GM08714 (cell line): Measurements from ENCODE around the gene LMTK2.

ENCODE experiments used
- H3K4me3 ChIP-seq: fragments of 200-500 bp; sonication (Bioruptor generic); 2 replicates; pipeline ENCODE4 v1.5.1; 2014; ENCODE audit warnings: mild to moderate bottlenecking, low read length, inconsistent platforms
- ZNF274 ChIP-seq: IDR thresholded peaks from 2 replicates; pipeline ENCODE4 v1.6.1; 2012; ENCODE audit warnings: mild to moderate bottlenecking, low read depth, low read length

Gene LMTK2

DNA sequence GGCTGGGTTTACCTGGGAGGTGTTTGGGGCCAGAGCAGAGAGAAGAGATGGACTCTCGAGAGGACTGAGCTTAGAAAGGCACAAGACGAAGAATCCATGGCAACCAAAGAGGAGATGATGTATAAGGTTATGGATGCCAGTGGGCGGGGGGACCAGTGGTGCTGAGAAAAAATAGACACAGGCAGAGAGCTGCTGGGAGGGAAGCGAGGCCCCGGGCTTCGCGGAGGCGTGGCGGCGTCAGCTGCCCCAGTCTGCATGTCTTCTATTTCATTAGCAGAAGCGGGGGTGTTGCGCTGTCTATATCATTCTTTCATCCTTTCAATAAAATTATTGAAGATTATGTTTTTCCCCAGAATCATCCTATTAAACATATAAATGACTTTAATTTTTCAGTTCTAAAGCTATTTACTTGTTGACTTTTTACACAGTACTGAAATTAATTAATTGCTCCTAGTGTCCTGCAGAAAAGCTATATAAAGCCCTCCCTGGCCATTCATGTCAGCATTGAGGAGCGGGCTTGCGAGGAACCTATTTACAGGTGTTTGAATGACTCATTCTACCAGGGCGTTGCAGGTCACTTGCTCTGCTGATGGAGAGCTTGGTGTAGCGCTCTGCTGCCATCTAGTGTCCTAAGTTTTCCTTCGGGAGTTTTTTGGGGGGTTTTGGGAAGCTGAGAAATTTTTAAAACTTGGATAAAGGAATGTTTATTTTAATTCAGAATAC is 61.7 kb downstream of the LMTK2 start:
- H3K4me3 ChIP-seq: no peak overlapping the region
- TF ChIP-seq ZNF274: no peak

DNA sequence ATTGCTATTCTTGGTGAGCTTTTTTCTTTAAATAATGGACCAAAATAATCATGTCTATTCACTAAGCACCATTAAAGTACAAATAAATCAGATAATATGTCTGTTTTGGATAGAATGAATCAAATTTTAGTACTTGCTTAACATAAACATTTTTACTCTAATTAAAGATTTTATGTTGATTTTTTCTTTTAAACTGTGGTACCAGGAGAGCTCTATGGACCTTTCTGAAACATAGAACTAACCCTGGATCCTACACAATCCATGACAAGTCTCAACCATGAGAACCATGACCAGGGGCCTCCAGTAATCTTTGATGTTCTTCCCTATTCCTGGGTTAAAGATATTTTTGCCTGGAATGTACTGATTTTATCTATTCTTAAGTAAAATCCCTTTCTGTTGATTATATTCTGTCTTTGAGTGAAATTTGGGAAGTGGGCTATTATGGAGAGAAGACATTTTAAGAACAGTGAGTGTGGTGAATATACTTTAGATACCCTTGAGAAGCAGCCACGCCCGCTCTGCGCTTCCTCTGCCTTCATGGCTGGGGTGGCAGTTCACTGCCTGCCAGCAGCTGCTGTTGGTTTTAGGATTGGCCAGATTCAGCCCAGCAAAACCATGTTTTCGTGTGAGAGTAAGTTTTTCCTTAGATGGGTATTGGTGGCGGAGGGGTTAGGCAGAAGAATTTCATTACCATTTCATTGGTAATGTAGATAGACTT is 62.4 kb downstream of the LMTK2 start:
- no peak overlapping the region for H3K4me3 ChIP-seq
- TF ChIP-seq ZNF274: no peak

DNA sequence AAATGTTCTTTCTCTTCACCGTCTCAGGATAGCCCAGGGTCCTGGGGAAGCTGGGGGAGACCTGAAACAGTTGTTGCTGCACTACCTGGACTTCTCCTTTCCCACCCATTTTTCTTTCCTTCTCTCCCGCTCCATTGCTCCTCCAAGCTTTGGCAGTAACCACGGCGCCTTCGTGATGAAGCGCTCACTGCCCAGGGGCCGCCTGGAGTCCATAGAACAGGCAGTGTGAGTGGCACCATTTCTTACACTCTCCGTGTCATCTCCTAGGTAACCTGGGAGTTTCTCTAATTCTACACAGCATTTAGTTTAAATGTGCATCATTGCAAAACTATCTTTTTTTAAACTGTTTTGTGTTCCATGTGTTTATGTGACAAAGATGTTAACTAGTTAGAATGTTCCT is 64.3 kb downstream of the LMTK2 start:
- no peak for TF ChIP-seq ZNF274
- H3K4me3 ChIP-seq: no peak overlapping the region

DNA sequence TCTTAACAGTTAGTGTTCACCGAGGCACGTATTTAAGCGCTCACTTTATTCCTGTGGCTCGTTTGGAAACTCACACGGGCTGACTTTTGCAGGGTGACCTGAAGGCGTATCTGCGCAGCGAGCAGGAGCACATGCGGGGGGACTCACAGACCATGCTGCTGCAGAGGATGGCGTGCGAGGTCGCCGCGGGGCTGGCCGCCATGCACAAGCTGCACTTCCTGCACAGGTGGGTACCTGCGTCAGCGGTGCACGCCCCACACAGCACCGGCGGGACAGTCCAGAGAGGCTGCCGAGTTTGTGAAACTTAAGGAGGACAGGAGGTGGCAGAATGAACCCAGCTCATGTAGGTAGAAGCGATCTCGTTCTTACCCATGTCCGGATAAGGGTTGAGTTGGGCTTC is 64.8 kb downstream of the LMTK2 start:
- H3K4me3 ChIP-seq: no peak overlapping the region
- no peak for TF ChIP-seq ZNF274

DNA sequence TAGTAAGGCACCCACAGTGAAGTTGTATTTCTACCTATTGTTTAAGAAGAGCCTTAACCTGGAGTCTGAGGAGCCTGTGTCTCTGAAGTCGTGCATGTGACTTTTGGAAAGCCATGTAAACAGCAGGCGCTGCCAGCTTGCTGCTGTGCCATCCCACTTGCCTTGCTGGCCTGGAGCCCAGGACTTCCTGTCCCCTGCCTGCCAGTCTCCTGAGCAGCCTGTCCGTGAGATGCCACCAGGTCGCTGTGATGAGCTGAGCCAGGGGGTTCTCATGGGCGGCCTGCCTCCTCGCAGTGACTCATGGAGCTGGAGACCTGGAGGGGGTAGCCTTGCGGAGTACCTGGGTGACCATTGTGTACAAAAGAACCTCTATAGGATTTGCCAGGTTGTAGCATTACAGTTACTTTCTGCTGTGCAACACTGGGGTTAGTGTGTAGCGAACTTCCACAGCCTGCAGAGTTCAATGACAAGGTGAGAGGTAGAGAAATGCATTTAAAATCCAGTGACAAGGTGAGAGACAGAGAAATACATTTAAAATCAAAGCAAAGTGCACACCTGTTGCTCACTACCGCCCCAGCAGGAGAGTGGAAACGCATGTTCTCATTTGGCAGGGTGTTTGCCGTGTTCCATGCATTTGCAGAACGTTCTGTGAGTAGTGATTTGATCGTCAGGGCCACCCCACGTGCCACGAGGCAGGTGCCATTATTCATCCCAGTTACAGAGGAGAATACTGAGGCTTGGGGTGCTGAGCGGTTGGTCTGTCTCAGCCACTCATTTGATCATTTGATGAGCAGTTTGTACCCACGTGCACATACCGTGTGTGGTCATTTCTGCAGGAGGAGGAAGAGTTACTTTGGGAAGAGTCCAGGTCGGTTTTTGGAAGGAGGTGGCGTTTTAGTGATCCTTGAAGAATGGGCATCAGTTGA is 67.9 kb downstream of the LMTK2 start:
- no peak overlapping the region for H3K4me3 ChIP-seq
- no peak for TF ChIP-seq ZNF274

DNA sequence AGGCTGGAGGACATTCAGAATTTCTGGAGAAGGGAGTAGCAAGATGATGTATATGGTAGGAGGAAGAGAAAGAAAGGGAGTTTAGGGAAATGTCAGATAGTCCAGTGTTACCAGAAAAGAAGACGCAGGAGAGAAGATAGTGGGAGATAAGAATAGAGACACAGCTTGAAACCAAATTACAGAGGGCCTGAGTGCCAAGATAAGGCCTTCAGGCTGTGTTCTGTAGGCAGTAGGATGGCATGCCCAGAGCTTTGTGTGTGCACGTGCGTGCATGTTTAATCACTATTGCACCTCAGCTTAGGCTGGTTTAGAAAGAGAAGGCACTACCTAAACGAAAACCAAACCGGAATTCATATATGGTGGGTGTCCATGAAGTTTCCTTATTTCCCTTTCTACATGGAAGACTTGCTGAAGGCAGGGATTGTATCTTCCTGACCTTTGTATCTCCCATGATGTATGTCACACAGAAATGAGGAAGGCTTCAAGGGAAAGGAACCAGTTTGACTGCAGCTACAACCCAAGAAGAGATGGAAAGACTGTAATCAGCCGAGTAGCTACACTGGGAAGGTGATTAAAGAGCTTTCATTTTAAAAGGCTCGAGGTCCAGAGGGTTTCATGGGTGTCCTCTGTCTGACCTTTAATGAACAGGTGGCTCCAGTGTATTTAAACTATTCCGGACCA is 68.7 kb downstream of the LMTK2 start:
- H3K4me3 ChIP-seq: no peak overlapping the region
- TF ChIP-seq ZNF274: no peak

DNA sequence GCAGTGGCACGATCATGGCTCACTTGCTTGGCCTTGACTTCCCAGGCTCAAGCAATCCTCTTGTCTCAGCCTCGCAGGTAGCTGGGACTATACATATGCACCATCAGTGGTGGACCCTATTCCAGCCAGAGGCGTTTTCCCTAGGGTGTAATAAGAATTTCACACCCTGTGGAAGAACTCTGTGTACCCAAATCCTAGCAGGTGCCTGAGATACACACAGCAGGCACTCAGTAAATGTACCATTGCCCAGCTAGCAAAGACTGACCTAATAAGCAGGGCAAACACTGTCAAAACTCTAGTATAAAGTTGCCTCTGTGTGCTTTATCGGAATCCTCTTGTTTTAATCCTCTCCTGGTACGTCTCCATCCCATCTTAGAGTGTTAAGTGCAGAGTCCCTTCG is 70.9 kb downstream of the LMTK2 start:
- no peak overlapping the region for H3K4me3 ChIP-seq
- TF ChIP-seq ZNF274: no peak

DNA sequence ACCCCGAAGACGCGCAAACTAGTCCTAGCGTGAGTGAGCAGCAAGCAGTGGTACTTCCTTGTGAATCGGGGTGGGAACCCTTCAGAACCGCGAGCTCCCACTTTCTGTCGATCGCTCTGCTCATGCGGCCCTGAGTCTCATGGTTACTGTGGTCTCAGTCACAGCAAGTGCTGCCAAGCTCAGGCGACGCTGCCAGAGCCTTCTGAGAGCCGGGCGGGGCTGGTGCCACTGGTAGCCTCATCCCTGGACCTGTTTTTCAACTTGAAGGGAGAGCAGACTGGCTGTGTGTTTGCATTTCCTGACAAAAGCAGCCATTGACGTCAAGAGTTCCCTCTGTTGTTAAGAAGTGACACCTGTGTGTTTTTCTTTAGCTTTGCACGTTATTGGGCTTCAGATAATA is 71.7 kb downstream of the LMTK2 start:
- no peak for TF ChIP-seq ZNF274
- no peak overlapping the region for H3K4me3 ChIP-seq

DNA sequence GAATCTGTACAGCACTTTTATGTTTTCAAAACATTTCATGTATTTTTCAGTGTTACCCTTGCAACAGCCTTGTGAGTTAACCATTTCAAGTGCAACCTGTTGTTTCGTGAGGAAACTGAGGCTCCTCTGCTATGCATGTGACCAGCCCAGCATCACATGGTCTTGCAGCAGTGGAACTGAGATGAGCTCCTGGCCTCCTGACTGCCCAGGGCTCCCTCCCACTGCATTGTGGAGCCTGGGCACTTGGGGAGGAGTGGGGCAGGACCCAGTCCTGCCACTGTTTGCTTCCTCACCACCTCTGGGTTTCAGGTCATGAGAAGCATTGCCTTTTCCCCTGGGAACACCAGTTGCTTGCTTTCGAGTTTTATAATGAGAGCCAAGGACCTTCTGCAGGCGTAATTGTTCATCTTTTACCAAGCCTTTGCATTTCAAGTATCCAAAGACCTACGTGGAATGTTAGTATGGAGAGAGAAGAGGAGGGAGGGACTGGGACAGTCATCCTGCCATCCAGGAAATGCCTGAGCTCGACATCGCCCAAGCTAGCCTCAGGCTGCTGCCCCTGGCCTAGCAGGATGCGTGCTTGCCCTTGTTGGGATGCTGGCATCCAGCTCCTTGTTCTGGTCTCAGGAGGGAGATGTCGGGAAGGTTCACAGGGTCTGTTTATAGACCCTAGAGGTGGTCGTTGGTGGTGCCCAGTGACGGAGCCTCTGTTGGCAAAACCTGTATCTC is 72.3 kb downstream of the LMTK2 start:
- no peak for TF ChIP-seq ZNF274
- H3K4me3 ChIP-seq: no peak overlapping the region

DNA sequence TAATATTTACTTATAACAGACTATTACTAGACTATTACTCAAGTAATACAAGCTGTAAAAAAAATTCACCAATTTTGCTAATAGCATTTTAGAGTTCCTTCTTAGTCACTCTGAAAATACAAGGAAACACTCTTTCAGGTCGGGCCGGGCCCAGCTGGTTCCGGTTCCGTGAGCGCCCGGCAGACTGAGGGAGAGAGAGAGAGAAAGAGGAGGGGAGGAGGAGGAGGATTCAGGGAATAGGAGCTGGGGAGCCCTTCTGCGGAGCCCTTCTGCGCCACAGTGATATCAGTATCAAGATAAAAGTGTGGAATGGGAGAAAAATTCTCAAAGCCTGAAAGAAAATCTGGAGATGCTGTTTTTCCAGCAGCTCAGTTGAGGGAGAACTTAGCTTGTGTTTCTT is 74.1 kb downstream of the LMTK2 start:
- TF ChIP-seq ZNF274: no peak
- no peak overlapping the region for H3K4me3 ChIP-seq

DNA sequence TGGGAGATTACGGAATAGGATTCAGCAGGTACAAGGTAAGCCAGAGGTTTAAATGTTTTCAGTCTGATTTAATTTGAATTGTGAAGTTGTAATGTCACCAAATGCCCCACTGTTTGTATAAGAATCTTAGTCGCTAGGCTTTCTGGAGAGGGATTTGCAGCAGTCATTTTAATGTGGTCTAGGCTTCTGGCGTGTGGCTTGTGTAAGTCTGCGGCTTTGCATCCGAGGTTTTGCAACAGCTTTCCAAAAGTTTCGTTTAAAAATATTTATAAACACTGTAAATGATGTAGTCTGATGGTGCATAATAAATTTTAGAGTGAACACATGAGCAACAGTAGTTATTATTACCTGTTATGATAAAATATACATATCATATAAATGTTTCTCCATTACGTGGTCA is 78.4 kb downstream of the LMTK2 start:
- no peak overlapping the region for H3K4me3 ChIP-seq
- TF ChIP-seq ZNF274: no peak

DNA sequence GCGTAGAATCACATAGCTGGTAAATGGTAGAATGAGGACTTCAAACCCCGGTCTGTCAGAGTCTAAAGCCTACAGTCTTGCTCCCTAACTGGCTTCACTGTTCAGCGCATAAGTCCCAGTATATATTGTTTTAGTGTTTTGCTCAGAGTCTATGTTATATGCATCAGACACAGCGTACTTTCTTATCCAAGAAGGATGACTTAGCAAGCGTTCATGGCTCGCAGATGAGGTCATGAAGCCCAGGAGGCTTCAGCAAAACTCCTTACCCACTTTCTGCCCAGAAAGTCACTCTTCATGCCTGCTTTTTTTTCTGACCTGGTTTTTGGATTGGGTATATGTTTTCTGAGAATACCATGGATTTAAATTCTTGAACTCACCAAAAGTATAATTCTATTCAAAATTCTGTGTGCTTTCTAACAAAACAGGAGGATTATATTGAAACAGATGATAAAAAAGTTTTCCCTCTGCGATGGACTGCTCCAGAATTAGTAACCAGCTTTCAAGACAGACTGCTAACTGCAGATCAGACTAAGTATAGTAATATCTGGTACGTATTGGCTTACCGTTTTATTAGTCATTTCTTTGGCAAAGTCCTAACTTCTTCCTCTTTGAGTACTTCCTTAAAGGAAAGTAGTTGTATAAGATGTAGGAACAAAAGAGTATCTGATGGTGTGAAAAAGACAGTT is 79.9 kb downstream of the LMTK2 start:
- no peak for TF ChIP-seq ZNF274
- H3K4me3 ChIP-seq: no peak overlapping the region

DNA sequence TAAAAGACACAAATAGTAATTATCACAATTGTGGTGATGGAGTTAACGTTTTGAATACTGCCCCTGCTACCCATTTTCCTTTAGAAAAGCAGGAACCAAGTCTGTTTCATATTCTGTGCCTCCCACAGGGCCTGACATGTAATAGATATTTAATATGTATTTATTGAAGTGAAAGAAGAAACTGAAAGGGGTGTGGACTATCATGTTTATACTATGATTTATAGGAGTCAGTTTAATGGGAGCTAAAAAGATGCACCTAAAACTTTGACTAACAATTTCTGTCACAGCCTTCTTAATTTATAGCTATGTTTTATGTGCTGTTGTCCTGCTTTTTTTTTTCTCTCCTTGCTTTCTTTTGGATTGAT is 80.5 kb downstream of the LMTK2 start:
- H3K4me3 ChIP-seq: no peak overlapping the region
- TF ChIP-seq ZNF274: no peak
